T follicular helper cell (primary cell): ENCODE measurements around the gene DHPS.
"Not testable (repeated sequence)": the region's sequence is repeated elsewhere in the genome, so short reads cannot be mapped to it uniquely, and the experiment has no call there.

Experiments
- DNase-seq: peaks from one replicate; pipeline ENCODE4 v3.0.0-alpha.2; 2020; ENCODE audit warnings: low read depth
- total RNA-seq, 2 experiments: gene quantifications; one replicate each; lab custom pipeline; 2026; lab: John Stamatoyannopoulos, UW

Gene DHPS
- 6.0 to 10.5 reads per million in 2 experiments for total RNA-seq

GRCh38 chr19:12681074-12681987 lies at the start of gene DHPS:
Gene DHPS, minus strand, starts transcription at chr19:12681880. Its CDS starts 114 bp downstream, at chr19:12681766.
- DNase-seq, result peak; percentile 88

DNA sequence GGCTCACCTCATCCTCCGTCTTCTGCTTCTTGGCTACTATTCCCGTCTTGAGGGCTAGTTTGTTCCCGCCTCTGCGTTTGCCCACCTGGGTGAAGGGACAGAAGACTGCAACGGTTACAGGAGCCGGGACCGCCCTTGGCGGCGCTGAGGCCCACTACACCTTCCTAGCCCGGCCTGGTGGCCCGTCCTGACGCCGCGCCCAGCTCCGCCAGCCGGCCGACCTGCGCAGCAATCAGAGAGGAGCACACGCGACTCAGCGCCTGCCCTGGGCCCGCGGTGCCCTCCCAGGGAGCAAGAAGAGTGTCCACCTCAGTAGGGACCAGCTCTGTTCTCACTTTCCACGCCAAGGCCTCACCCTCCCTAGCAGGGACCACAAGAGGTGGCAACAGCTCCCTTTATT lies 49.7 kb upstream of the DHPS start:
- no peak for DNase-seq

DNA sequence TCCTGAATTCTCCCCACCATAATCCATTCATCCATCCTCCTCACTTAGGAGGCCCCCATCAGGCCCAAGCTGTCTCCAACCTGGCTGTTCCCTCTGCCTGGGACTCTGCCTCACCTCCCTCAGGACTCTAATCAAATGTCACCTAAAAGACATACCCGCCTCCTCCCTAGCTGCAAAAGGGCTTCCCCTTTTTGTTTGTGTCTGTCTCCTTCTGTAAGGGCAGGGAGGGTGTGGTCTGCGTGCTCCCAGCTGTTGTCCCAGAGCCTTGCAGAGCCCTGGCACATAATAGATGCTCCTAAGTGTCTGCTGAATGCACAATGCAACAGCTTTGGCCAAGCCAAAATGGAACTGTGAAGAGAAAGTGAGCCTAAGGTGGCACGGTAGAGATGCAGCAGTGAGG lies 48.4 kb upstream of the DHPS start:
- DNase-seq, result no peak

DNA sequence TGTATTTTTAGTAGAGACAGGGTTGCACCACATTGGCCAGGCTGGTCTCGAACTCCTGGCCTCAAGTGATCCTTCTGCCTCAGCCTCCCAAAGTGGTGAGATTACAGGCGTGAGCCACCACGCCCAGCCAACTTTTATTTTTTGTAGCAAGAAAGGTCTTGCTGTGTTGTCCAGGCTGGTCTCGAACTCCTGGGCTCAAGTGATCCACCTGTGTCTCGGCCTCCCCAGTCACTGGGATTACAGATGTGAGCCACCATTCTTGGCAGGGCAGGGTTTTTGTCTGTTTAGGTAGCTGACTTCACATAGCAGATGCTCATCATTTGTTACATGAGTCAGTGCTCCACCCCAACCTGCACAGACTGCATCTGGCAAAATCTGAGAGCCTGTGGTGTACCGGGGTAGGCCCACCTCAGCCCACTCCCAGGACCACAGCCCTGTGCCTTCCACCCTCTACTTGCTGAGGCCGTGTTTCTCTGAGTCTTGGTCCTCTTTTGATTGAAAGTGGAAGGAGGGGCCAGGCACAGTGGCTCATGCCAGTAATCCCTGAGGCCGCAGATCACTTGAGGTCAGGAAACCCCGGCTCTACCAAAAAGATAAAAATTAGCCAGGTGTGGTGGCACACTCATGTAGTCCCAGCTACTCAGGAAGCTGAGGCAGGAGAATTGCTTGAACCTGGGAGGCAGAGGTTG lies 46.2 kb upstream of the DHPS start:
- DNase-seq, result no peak

DNA sequence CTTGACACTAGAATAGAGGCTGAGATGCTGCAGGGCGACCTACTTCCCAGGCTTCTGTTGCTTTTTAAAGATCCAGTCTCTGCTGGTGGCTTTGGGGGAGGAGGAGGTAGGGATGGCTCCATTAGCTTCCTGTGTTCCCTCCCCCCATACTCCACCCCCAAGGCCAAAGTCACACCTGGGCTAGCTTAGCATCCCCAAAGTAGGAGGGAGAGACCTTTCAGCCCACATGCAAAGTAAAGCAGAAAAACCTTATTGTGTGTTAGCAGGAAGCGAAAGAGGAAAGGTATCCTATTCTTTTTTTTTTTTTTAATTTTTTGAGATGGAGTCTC lies 45.3 kb upstream of the DHPS start:
- no peak for DNase-seq

DNA sequence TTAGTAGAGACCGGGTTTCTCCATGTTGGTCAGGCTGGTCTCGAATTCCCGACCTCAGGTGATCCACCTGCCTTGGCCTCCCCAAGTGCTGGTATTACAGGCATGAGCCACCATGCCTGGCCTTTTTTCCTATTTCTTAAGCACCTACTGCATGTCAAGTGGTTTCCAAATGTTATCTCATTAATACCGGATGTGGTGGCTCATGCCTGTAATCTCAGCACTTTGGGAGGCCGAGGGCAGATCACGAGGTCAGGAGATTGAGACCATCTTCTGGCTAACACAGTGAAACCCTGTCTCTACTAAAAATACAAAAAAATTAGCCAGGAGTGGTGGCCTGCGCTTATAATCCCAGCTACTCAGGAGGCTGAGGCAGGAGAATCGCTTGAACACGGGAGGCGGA lies 43.9 kb upstream of the DHPS start:
- not testable (repeated sequence) for DNase-seq

GRCh38 chr19:12723641-12724426 lies 42.2 kb upstream of the DHPS start, which contains the start of gene TNPO2:
Gene TNPO2, minus strand, starts transcription at chr19:12723932. Its CDS starts 2,955 bp downstream, at chr19:12720977.
- peak; percentile 42 for DNase-seq

DNA sequence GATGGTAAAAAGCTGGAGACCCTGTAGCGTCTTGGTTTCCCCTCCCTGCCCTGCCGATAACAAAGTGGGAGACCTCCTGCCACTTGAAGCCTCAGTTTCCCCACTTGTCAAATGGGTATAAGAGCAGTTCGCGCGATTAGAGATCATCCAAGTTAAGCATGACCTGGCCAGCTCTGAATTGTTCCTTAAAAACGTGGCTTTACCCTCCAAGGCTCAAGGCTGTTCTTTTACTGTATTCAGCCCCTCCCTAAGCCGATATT lies 41.6 kb upstream of the DHPS start:
- DNase-seq, result no peak

- DNase-seq, result peak; percentile 90
Measured at GRCh38 chr19:12722566-12723380, 41.1 kb upstream of the DHPS start.

DNA sequence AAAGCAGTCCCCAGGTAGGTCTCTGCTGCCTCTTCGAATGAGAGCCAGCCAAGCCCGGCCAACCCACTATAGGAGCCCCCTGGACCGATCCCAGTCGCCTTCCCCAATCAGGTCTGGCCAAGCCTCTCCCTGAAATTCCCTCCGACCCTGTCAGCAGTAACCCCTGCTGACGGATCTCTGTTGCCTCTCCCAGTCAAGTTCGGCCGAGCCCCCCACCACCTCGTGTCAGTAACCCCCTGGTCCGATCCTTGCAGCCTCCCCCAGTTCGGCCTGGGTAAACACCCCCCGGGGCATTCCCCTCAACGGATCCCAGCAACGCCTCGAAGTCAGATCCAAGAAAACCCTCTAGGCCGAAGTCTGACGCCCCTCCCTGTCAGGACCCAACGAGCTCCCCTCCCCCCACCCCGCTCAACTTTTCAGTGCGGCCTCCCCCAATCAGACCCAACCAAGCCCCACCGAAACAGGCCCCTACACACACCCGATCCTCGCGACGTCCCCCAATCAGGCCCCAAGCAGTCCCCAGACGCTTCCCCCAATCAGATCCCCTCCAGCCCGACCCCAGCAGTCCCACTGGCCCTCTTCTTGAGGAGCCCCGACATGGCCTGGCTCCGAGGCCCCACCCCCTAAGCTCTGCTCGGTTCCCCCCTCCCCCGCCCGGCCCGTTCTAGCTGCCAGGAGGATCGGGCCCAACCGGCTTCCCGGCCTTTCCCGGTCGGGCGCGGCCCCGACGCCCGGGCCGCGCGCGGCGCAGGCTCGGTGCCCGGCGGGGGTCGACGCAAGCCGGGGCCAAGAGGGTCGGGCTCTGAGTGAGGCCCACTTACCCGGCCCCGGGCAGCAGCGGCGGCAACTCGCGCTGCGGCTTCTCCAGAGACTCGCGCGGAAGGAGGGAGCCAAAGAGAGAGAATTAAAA lies 40.2 kb upstream of the DHPS start:
- DNase-seq, result peak; percentile 31

DNA sequence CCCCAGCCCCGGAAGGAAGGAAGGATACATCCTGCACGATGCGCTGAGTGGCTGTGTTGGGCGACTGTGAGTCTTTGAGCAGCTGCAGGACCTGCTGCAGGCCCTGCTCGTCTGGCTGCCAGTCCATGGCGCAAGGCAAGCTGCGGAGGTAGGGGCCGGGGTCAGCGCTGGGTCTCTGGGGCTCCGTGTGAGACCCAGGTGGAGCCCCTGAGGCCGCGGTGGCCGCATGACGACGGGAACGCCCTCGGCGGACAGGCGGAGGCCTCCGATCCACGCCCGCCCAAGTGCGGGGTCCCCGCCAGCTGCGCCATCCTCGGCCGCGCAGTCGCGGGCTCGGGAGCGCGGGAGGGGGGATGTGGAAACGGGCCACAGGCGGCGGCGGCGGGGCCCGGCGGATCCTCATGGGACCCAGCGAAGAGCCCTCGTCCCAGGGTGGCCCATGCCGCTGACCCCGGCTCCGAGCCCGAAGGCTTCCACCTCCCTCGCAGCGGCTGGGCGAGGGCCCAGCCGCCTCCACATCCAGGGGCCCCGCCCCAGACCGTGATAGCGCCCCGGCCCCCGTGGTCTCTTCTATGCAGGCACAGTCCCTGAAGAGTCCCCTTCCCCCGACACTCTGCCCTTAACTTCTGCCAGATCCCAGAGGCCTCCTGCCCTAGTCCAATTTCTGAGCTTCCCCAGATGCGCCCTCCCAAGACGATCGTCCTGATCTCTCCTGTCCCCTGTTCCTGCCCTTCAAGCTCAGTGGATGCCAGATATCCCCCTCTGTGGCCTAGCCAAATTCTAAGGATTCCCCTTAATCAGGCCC lies 39.4 kb upstream of the DHPS start:
- DNase-seq, result no peak

DNA sequence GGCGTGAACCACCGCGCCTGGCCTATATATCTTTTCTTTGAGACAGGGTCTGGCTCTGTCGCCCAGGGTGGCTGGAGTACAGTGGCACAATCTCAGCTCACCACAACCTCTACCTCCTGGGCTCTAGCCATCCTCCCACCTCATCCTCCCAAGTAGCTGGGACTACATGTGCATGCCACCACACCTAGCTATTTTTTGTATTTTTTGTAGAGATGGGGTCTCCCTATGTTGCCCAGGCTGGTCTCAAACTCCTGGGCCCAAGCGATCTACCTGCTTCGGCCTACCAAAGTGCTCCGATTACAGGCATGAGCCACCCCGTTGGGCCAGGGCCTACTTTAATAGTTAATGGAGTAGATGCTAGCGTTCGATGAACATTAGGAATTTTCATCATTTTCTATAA lies 38.6 kb upstream of the DHPS start:
- DNase-seq, result no peak

DNA sequence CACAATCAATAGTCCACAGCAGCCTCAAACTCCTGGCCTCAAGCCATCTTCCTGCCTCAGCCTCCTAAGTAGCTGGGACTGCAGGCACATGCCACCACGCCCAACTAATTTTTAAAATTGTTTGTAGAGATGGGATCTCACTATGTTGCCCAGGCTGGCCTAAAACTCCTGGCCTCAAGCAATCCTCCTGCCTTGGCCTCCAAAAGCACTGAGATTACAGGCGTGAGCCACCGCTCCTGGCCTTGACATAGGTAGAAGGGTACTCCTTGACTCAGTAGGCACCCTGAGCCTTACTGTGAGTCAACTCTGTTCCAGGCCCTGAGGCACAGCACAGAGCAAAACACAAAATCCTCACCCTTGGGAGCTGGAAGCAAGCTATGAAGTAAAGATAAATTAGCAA lies 34.2 kb upstream of the DHPS start:
- no peak for DNase-seq

DNA sequence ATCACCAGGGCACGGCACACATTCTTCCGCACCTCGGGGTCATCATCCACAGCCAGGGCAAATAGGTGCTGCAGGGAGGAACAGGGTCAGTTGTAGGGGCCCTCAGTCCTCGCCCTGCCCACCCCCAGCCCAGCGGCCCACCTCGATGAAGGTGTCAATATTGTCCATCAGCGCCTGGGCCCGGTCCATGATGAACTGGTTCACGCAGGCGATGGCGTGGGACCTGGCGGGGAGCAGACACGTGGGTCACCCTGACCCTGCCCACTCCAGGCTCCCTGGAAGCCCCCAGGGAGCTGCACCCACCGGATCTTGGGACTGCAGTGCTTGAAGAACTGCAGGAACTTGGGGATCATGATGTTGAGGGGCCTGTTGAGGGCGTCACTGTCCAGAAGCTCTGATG lies 33.4 kb upstream of the DHPS start:
- no peak for DNase-seq

DNA sequence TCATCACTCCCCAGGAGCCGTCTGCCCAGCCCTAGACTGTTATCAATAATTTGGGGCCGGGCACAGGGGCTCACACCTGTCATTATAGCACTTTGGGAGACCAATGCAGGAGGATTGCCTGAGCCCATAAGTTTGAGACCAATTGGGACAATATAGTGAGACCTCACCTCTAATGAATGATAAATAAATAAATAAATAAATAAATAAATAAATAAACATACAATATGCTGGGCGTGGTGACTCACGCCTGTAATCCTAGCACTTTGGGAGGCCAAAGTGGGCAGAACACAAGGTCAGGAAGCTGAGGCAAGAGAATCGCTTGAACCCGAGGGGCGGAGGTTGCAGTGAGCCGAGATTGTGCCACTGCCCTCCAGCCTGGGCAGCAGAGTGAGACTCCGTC lies 31.6 kb upstream of the DHPS start:
- DNase-seq, result not testable (repeated sequence)

GRCh38 chr19:12712077-12712476 lies 30.4 kb upstream of the DHPS start:
- not testable (repeated sequence) for DNase-seq

DNA sequence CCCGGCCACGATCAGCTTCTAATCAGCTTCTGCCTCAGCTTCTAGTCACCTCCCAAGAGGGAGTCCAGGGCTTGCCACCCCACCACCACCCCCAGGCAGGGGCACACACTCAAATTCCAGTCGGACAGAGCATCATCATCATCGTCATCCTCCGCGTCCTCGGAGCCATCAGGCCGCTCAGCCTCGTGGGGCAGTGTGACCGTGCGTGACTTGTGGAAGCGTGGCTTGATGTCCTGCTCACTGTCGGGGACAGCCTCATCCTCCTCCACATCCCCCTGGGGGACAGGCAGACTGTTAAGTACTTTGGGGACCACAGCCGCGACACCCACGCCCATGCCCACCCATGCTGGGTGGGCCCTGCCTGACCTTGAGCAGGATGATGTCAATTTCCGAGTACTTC lies 29.5 kb upstream of the DHPS start:
- DNase-seq, result no peak

- DNase-seq, result no peak
Measured at GRCh38 chr19:12708641-12709040, 27.0 kb upstream of the DHPS start.

DNA sequence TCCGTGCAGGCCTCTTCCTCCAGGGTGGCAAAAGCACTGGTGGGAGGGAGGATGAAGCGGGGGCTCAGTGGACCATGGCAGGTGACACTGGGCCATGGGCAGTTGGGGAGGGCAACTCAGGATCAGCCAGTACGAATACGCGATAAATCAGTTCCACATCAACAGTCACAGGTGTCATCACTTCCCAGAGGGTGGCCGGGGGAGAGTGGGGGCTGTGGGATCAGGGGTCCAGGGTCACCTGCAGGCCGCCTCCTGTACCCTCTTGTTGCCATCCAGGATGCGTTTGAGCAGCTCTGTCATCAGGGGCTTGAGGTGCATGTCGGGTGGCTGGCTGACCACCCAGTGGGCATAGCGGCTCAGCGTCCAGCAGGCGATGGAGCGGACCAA lies 24.6 kb upstream of the DHPS start:
- no peak for DNase-seq
